ENCODE results near the gene RTL9. TPM values are rescaled to one million over a fixed set of nuclear protein-coding genes. Genes with fewer than 3 reads are reported as not detected.

Gene RTL9
- total RNA-seq, 1 experiment from 2014 or later: not detected

DNA sequence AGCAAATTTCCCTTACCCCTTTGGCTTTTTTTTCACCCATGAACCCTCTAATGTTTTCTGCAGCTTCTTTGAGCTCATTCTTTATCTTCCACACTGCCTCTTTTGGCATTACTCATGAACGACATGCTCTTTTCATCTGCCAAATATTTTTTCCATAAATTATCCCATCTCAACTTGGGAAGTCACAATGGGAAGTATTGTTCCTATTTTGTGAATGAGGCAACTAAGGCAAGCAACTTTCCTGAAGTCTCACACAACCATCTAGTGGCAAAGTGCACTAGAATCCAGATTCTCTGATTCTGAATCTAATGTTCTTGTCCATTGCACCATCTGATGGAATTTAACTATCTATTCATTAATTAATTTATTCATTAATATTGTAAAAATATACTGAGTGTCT is 625 bp downstream of the RTL9 start:
- Histone ChIP-seq H3K9me3 (ENCODE audit: control insufficient read depth, insufficient read depth, low read depth, low read length) (no peaks in the 10 kb centered on the region), H3K27ac (ENCODE audit: low read length) (no peak overlapping the region), H3K4me1 (ENCODE audit: control insufficient read depth, insufficient read depth, low read length) (no peaks in the 10 kb centered on the region), H3K4me3 (ENCODE audit: low read depth in 2 of 2, low read length in 2 of 2) (no peak overlapping the region), H3K27me3 (ENCODE audit: control insufficient read depth, insufficient read depth, low read length) (peaks cover 2% of the 10 kb centered on the region), H3K36me3 (ENCODE audit: control insufficient read depth, insufficient read depth, low read length) (no peaks in the 10 kb centered on the region)
- in situ Hi-C loops (cut with HindIII; ENCODE audit: low pct_unique_long_range_greater_than_20kb, low sequenced_read_pairs): no loop called here
- BruUV-seq (replicated peaks): no TSS peak
- intact Hi-C loops (cut with micrococcal nuclease; ENCODE audit: unreplicated experiment): no loop called here
- ChIA-PET POLR2A (no interaction called here), CTCF (no interaction called here)
- TF ChIP-seq, protein P1, sequence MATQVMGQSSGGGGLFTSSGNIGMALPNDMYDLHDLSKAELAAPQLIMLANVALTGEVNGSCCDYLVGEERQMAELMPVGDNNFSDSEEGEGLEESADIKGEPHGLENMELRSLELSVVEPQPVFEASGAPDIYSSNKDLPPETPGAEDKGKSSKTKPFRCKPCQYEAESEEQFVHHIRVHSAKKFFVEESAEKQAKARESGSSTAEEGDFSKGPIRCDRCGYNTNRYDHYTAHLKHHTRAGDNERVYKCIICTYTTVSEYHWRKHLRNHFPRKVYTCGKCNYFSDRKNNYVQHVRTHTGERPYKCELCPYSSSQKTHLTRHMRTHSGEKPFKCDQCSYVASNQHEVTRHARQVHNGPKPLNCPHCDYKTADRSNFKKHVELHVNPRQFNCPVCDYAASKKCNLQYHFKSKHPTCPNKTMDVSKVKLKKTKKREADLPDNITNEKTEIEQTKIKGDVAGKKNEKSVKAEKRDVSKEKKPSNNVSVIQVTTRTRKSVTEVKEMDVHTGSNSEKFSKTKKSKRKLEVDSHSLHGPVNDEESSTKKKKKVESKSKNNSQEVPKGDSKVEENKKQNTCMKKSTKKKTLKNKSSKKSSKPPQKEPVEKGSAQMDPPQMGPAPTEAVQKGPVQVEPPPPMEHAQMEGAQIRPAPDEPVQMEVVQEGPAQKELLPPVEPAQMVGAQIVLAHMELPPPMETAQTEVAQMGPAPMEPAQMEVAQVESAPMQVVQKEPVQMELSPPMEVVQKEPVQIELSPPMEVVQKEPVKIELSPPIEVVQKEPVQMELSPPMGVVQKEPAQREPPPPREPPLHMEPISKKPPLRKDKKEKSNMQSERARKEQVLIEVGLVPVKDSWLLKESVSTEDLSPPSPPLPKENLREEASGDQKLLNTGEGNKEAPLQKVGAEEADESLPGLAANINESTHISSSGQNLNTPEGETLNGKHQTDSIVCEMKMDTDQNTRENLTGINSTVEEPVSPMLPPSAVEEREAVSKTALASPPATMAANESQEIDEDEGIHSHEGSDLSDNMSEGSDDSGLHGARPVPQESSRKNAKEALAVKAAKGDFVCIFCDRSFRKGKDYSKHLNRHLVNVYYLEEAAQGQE (IDR thresholded peaks at IDR 0.05; ENCODE audit: insufficient read depth in 1 of 2, low read depth in 2 of 2, low read length in 1 of 2): no peak
- TF ChIP-seq SIN3A (IDR thresholded peaks at IDR 0.05; ENCODE audit: borderline replicate concordance, insufficient read depth, low read depth, low read length) (no peak), CTCF (IDR thresholded peaks at IDR 0.05) (no peak; the same call in 1 of the 2 replicates), POLR2AphosphoS5 (IDR thresholded peaks at IDR 0.05; ENCODE audit: low read depth, low read length) (no peak), TCF7L2 (IDR thresholded peaks at IDR 0.05; ENCODE audit: low read depth, low read length) (no peak)
- ATAC-seq (no peak), DNase-seq (ENCODE audit: low read depth, low spot score) (no peak)

- POLR2A ChIA-PET: no interaction called here
- no peak for ATAC-seq
- H3K27me3 ChIP-seq (ENCODE audit: control insufficient read depth, insufficient read depth, low read length): peaks cover 6% of the 10 kb centered on the region
- in situ Hi-C loops (cut with HindIII; ENCODE audit: low pct_unique_long_range_greater_than_20kb, low sequenced_read_pairs): no loop called here
- no peaks in the 10 kb centered on the region for H3K36me3 ChIP-seq (ENCODE audit: control insufficient read depth, insufficient read depth, low read length)
- no TSS peak for BruUV-seq (replicated peaks)
- CTCF ChIA-PET: no interaction called here
- no peaks in the 10 kb centered on the region for H3K4me1 ChIP-seq (ENCODE audit: control insufficient read depth, insufficient read depth, low read length)
- no peak overlapping the region for H3K27ac ChIP-seq (ENCODE audit: low read length)
- intact Hi-C loops (cut with micrococcal nuclease; ENCODE audit: unreplicated experiment): no loop called here
- DNase-seq (ENCODE audit: low read depth, low spot score): no peak
- no peak overlapping the region for H3K4me3 ChIP-seq (ENCODE audit: low read depth in 2 of 2, low read length in 2 of 2)
- H3K9me3 ChIP-seq (ENCODE audit: control insufficient read depth, insufficient read depth, low read depth, low read length): no peaks in the 10 kb centered on the region
- no peak for TF ChIP-seq SIN3A (IDR thresholded peaks at IDR 0.05; ENCODE audit: borderline replicate concordance, insufficient read depth, low read depth, low read length)
- no peak for TF ChIP-seq CTCF (IDR thresholded peaks at IDR 0.05)
Measured at GRCh38 chrX:110363244-110363643, 4.6 kb downstream of the RTL9 start.

- ChIA-PET POLR2A (no interaction called here), CTCF (no interaction called here)
- TF ChIP-seq TCF7L2 (IDR thresholded peaks at IDR 0.05; ENCODE audit: low read depth, low read length) (no peak), SIN3A (IDR thresholded peaks at IDR 0.05; ENCODE audit: borderline replicate concordance, insufficient read depth, low read depth, low read length) (no peak), POLR2AphosphoS5 (IDR thresholded peaks at IDR 0.05; ENCODE audit: low read depth, low read length) (no peak), CTCF (IDR thresholded peaks at IDR 0.05) (no peak)
- TF ChIP-seq, protein P1 (IDR thresholded peaks at IDR 0.05; ENCODE audit: insufficient read depth in 1 of 2, low read depth in 2 of 2, low read length in 1 of 2): no peak
- Histone ChIP-seq H3K36me3 (ENCODE audit: control insufficient read depth, insufficient read depth, low read length) (no peaks in the 10 kb centered on the region), H3K27ac (ENCODE audit: low read length) (no peak overlapping the region), H3K4me1 (ENCODE audit: control insufficient read depth, insufficient read depth, low read length) (no peaks in the 10 kb centered on the region), H3K9me3 (ENCODE audit: control insufficient read depth, insufficient read depth, low read depth, low read length) (no peaks in the 10 kb centered on the region), H3K27me3 (ENCODE audit: control insufficient read depth, insufficient read depth, low read length) (no peaks in the 10 kb centered on the region; the same call in 1 of the 2 replicates), H3K4me3 (ENCODE audit: low read depth in 2 of 2, low read length in 2 of 2) (no peak overlapping the region)
- intact Hi-C loops (cut with micrococcal nuclease; ENCODE audit: unreplicated experiment): no loop called here
- DNase-seq (ENCODE audit: low read depth, low spot score) (no peak), ATAC-seq (no peak)
- in situ Hi-C loops (cut with HindIII; ENCODE audit: low pct_unique_long_range_greater_than_20kb, low sequenced_read_pairs): no loop called here
- no TSS peak for BruUV-seq (replicated peaks)
Measured at GRCh38 chrX:110373310-110373709, 14.7 kb downstream of the RTL9 start.
